B cell (primary cell): ENCODE data around the gene RAP1GDS1. TPM values are rescaled to one million over a fixed set of nuclear protein-coding genes. Genes with fewer than 3 reads are reported as not detected.

Source experiments
- ATAC-seq: fragments of 200-7000 bp; cut with Tn5 transposase; one replicate; pipeline ENCODE4 v1.10.0; 2021; ENCODE audit warnings: low read depth, mild to moderate bottlenecking, moderate number of reproducible peaks, moderate library complexity
- CTCF ChIA-PET: fragments of 350-600 bp; sonication (Branson Sonifier 250); formaldehyde crosslinking; loops from one replicate; lab custom pipeline; 2021; ENCODE audit warnings: antibody characterized with exemption, inconsistent platforms; lab: Charles Lee
- POLR2A ChIA-PET: fragments of 350-600 bp; sonication (Branson Sonifier 250); formaldehyde crosslinking; loops from one replicate; lab custom pipeline; 2021; ENCODE audit warnings: antibody characterized with exemption; lab: Charles Lee
- DNase-seq: peaks from one replicate; pipeline ENCODE4 v3.0.0; 2013
- H2AFZ ChIP-seq: 2 replicates; pipeline ENCODE4 v1.6.1; 2012; ENCODE audit warnings: mild to moderate bottlenecking, low read depth, low read length; ENCODE audit not compliant: insufficient read depth, poor library complexity, severe bottlenecking
- H3K27ac ChIP-seq, 2 donors: 1 replicate in 1 of 2; 2 replicates in 1 of 2; pipeline ENCODE4 v1.5.1; 2012 to 2013; ENCODE audit warnings: low read length in 2 of 2, mild to moderate bottlenecking in 2 of 2, moderate library complexity in 1 of 2
- H3K27me3 ChIP-seq, 4 experiments: fragments of 200-600 bp in 1 of 4; sonication (generic) in 1 of 4; replicated peaks in 1 of 4; 1 replicate in 2 of 4; 2 replicates in 2 of 4; pipeline versions ENCODE4 v1.6.1 to v1.7.0; 2013 to 2016; ENCODE audit warnings: low read length in 3 of 4, mild to moderate bottlenecking in 2 of 4, mixed read lengths in 1 of 4, moderate library complexity in 1 of 4; ENCODE audit not compliant: insufficient read depth in 4 of 4, control insufficient read depth in 3 of 4; ENCODE audit errors: control extremely low read depth in 1 of 4
- H3K36me3 ChIP-seq, 2 experiments: replicated peaks in 1 of 2; 1 replicate in 1 of 2; 2 replicates in 1 of 2; pipeline versions ENCODE4 v1.6.1 to v1.7.1; 2013; ENCODE audit warnings: low read length in 1 of 2; ENCODE audit not compliant: insufficient read depth in 2 of 2, control insufficient read depth in 1 of 2; ENCODE audit errors: control extremely low read depth in 1 of 2, extremely low read depth in 1 of 2
- H3K4me1 ChIP-seq, 2 donors: fragments of 200-600 bp in 1 of 2; sonication (generic) in 1 of 2; 1 replicate in 1 of 2; 2 replicates in 1 of 2; pipeline versions ENCODE4 v1.5.1 to v1.6.1; 2013 to 2017; ENCODE audit warnings: low read length in 2 of 2; ENCODE audit not compliant: control insufficient read depth in 2 of 2, insufficient read depth in 2 of 2
- H3K4me2 ChIP-seq: replicated peaks from 2 replicates; pipeline ENCODE3; 2012; ENCODE audit warnings: mild to moderate bottlenecking, low read depth, low read length; ENCODE audit not compliant: poor library complexity, severe bottlenecking
- H3K4me3 ChIP-seq, 5 experiments: fragments of 200-600 bp in 1 of 5; sonication (generic) in 1 of 5; 1 replicate in 3 of 5; 2 replicates in 2 of 5; pipeline versions ENCODE4 v1.5.1 to v1.7.0; 2011 to 2016; ENCODE audit warnings: low read length in 4 of 5, mild to moderate bottlenecking in 4 of 5, low read depth in 2 of 5, control low read depth in 1 of 5, moderate library complexity in 1 of 5; ENCODE audit not compliant: insufficient read depth in 1 of 5; ENCODE audit errors: control extremely low read depth in 1 of 5, extremely low read depth in 1 of 5
- H3K79me2 ChIP-seq: fragments of 200-600 bp; sonication (generic); one replicate; pipeline ENCODE4 v1.6.0; 2016; ENCODE audit warnings: low read length; ENCODE audit not compliant: control insufficient read depth, insufficient read depth
- H3K9ac ChIP-seq: fragments of 200-600 bp; sonication (generic); 2 replicates; pipeline ENCODE4 v1.6.1; 2017; ENCODE audit warnings: mild to moderate bottlenecking, low read length, moderate library complexity
- H3K9me3 ChIP-seq, 3 donors: one replicate each; pipeline versions ENCODE4 v1.6.1 to v1.7.1; 2013; ENCODE audit warnings: low read length in 2 of 3; ENCODE audit not compliant: control insufficient read depth in 2 of 3, insufficient read depth in 1 of 3; ENCODE audit errors: control extremely low read depth in 1 of 3
- H4K20me1 ChIP-seq: 2 replicates; pipeline ENCODE4 v1.6.0; 2012; ENCODE audit warnings: mild to moderate bottlenecking, low read length; ENCODE audit not compliant: insufficient read depth, control insufficient read depth, poor library complexity, severe bottlenecking
- H3K27ac Mint-ChIP-seq: one replicate; pipeline ENCODE4 v1.8.0; 2021; ENCODE audit warnings: mixed read lengths
- H3K27me3 Mint-ChIP-seq: one replicate; pipeline ENCODE4 v1.8.0; 2021; ENCODE audit warnings: mixed read lengths
- H3K4me1 Mint-ChIP-seq: one replicate; pipeline ENCODE4 v1.8.0; 2021; ENCODE audit warnings: mixed read lengths
- H3K4me3 Mint-ChIP-seq: one replicate; pipeline ENCODE4 v1.8.0; 2021; ENCODE audit warnings: mixed read lengths
- H3K9me3 Mint-ChIP-seq: one replicate; pipeline ENCODE4 v1.8.0; 2022; ENCODE audit warnings: mixed read lengths; ENCODE audit not compliant: insufficient read depth
- CTCF ChIP-seq: fragments of 200-600 bp; IDR thresholded peaks from one replicate; pipeline ENCODE4 v1.8.0; 2022; ENCODE audit warnings: antibody characterized with exemption, mild to moderate bottlenecking
- EZH2 ChIP-seq: IDR thresholded peaks from 2 replicates; pipeline ENCODE4 v1.6.1; 2012; ENCODE audit warnings: borderline replicate concordance, low read depth, mild to moderate bottlenecking, moderate library complexity, low read length; ENCODE audit not compliant: insufficient read depth, poor library complexity, severe bottlenecking
- WGBS: methylation state at CpG from one replicate; pipeline ENCODE4 v1.1.5; 2013; ENCODE audit warnings: missing lambda C conversion rate; ENCODE audit not compliant: insufficient coverage; 5-methylcytosine and 5-hydroxymethylcytosine counted together
- intact Hi-C: fragments of 100-400 bp; cut with micrococcal nuclease; formaldehyde crosslinking; loops from one replicate; pipeline ENCODE4 v1.10.0; 2022
- polyA plus RNA-seq: library from polyadenylated mRNA; depleted of rRNA; stranded (reverse); fragments of >200 nt; gene quantifications from 2 replicates; pipeline ENCODE4 v1.2.3, GENCODE V29; 2012
- total RNA-seq, 2 donors: library from RNA; stranded (reverse); fragments of 120-200 nt in 1 of 2; gene quantifications; 1 replicate in 1 of 2; 2 replicates in 1 of 2; pipeline versions ENCODE4 v1.2.3 to v1.2.4, GENCODE V29; 2013 to 2022

Gene RAP1GDS1
- total and polyA plus RNA-seq, 2 donors (not counting 1 experiment from before 2014, with no cell fraction given): 23.6 to 66.3 TPM

- no peaks in the 10 kb centered on the region for H3K4me1 ChIP-seq
- H2AFZ ChIP-seq: no peak overlapping the region
- peaks cover 8% of the 10 kb centered on the region for H3K4me1 Mint-ChIP-seq
- no CpG with 5 or more reads among the region's 2 CpGs for WGBS
- H3K4me2 ChIP-seq: no peak overlapping the region
- no peak overlapping the region for H3K4me3 Mint-ChIP-seq
- H3K27ac Mint-ChIP-seq: no peak overlapping the region
- TF ChIP-seq EZH2: no peak
- TF ChIP-seq CTCF: no peak
- ChIA-PET POLR2A (no interaction called here), CTCF (no interaction called here)
- no peaks in the 10 kb centered on the region for H3K27me3 Mint-ChIP-seq
- H3K27me3 ChIP-seq: no peaks in the 10 kb centered on the region
- H3K9ac ChIP-seq: no peak overlapping the region
- H3K9me3 ChIP-seq: peaks cover 0 to 3% (median 0%) of the 10 kb centered on the region in 3 donors
- intact Hi-C loops: no loop called here
- ATAC-seq (no peak), DNase-seq (no peak)
- H3K9me3 Mint-ChIP-seq: no peaks in the 10 kb centered on the region
- H3K79me2 ChIP-seq: no peaks in the 10 kb centered on the region
- no peak overlapping the region for H3K27ac ChIP-seq
- H3K4me3 ChIP-seq: no peak overlapping the region
- no peaks in the 10 kb centered on the region for H4K20me1 ChIP-seq
- peaks cover 0 to 3% of the 10 kb centered on the region in 2 experiments for H3K36me3 ChIP-seq
Measured at GRCh38 chr4:98358630-98359248, 97.6 kb downstream of the RAP1GDS1 start.

GRCh38 chr4:98359646-98360045 is 98.5 kb downstream of the RAP1GDS1 start:
- ChIA-PET POLR2A (no interaction called here), CTCF (no interaction called here)
- no peak overlapping the region for H3K27ac ChIP-seq
- no peak overlapping the region for H3K27ac Mint-ChIP-seq
- no peaks in the 10 kb centered on the region for H3K27me3 Mint-ChIP-seq
- no peak overlapping the region for H3K9ac ChIP-seq
- ATAC-seq: no peak
- H3K27me3 ChIP-seq: no peaks in the 10 kb centered on the region
- H3K4me1 ChIP-seq: no peaks in the 10 kb centered on the region
- no peaks in the 10 kb centered on the region for H3K79me2 ChIP-seq
- H4K20me1 ChIP-seq: no peaks in the 10 kb centered on the region
- no peak for DNase-seq
- H3K4me2 ChIP-seq: no peak overlapping the region
- no peak overlapping the region for H3K4me3 ChIP-seq
- H3K4me3 Mint-ChIP-seq: no peak overlapping the region
- H3K9me3 Mint-ChIP-seq: no peaks in the 10 kb centered on the region
- peaks cover 0 to 3% of the 10 kb centered on the region in 2 experiments for H3K36me3 ChIP-seq
- peaks cover 8% of the 10 kb centered on the region for H3K4me1 Mint-ChIP-seq
- H3K9me3 ChIP-seq: peaks cover 0 to 1% (median 0%) of the 10 kb centered on the region in 3 donors
- 100% methylated on average over 1 of the region's 4 CpGs for WGBS
- no peak for TF ChIP-seq CTCF
- TF ChIP-seq EZH2: no peak
- no peak overlapping the region for H2AFZ ChIP-seq
- intact Hi-C loops: no loop called here
